NCI-H2081 (cell line): Measurements from ENCODE around the gene WWP2.
A peak's percentile ranks its signal among the peaks of the same experiment; 100 is the strongest.

ENCODE experiments used
- DNase-seq, 2 experiments: peaks; one replicate each; lab custom pipeline; 2025; lab: John Stamatoyannopoulos, UW

WWP2 gene

DNA sequence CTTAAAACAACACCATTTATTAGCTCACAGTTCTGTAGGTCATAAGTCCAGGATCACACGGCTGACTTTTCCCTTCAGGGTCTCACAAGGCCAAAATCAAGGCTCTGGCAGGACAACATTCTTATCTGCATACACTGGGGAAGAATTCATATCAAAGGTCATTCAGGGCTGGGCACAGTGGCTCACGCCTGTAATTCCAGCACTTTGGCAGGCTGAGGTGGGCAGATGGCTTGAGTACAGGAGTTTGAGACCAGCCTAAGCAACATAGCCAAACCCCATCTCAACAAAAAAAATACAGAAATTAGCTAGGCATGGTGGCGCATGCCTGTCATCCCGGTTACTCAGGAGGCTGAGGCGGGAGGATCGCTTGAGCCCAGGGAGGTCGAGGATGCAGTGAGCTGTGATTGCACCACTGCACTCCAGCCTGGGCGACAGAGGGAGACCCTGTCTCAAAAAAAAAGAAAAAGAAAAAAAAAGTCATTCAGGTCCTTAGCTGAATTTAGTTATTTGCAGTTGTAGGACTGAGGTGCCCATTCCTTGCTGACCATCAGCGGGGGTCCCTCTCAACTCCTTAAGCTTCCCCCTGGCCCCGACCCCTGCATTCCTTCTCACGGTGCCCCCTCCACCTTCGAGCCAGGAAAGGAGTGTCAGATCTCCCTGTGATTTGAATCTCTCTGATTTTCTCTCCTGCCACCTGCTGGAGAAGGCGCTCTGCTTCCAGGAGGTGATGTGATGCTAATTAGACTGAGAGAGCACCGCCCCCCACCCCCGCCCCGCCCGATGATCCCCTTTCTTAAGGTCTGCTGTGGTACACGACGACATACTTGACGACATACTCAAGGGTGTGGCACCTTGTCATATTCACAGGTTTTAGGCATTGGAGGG lies 97.2 kb downstream of the WWP2 start:
- DNase-seq = no peak

GRCh38 chr16:69860233-69861231 lies 98.4 kb downstream of the WWP2 start:
- DNase-seq = no peak

DNA sequence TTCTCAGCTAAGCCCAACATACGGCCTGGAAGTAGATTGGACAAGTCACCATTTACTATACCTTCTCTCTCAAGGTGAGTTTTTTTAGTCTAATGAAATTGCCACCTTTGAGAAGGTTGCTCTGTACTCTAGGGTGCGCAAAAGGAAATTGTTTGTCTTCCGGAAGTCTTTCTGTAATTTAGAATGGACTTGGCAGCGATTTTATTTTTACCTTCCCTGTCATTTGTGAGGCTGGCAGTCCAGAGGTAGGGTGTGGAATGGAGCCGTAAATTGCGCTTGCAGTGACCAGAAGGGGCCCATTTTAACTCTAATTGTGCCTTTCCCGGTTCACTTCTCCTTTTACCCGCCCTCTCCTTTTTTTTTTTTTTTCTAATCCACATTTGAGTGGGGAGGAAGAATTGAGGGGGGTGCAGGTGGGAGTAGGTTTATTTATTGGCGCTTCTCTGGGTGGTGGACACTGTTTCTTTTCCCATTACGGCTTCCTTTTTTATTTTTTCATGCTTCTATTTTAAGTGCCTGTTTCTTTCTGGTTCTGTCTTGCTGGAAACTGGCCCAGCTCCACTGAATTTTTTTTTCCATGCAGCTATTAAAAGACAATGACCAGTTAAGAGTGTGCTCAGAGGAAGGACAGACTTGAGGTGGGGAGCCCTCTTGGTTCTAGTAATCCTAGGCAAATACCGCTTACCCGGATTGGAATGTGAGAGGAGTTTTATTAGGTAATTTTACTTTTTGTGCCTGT lies 99.3 kb downstream of the WWP2 start:
- DNase-seq = peak; percentile 4 to 29

DNA sequence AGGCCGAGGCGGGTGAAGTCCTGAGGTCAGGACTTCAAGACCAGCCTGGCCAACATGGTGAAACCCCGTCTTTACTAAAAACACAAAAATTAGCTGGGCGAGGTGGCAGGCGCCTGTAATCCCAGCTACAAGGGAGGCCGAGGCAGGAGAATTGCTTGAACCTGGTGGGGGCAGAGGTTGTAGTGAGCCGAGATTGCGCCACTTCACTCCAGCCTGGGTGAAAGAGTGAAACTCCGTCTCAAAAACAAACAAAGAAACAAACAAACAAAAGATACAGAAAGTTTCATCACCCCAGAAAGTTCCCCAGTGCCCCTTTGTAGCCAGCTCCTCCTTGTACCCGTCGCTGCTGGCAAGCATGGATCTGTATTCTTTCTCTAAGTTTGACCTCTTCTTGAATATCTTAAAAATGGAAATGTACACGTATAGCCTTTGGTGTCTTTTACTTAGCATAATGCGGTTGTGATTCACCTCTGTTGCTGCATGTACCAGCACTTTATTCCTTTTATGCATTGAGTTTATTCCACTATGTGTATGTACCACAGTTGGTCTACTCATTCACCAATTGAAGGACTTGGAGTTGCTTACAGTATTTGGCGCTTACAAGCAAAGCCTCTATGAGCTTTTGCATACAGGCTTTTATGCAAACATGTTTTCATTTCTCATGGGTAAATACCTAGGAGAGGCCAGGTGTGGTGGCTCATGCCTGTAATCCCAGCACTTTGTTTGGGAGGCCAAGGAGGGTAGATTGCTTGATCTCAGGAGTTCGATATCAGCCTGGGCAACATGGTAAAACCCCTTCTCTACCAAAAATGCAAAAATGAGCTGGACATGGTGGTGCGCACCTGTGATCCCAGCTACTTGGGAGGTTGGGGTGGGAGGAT lies 101.5 kb downstream of the WWP2 start:
- DNase-seq = no peak

DNA sequence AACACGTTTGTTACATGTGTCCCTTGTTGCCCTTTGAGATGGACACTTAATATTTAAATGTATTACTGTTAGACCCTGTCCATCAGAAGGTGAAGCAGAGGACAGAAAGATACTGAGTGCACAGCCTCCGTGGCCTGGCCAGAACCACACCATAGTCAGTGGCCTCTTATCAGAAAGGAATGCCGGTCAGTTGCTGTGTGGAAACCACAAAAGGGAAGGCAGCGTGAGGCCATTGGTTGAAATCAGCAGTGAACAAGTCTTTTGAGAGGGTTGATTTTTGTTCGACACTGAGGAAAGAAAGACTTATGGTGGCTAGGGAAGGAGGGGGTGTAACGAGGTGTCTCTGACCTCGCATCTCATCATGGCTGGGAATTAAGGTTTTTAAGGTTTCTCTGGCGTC lies 103.6 kb downstream of the WWP2 start:
- no peak for DNase-seq

DNA sequence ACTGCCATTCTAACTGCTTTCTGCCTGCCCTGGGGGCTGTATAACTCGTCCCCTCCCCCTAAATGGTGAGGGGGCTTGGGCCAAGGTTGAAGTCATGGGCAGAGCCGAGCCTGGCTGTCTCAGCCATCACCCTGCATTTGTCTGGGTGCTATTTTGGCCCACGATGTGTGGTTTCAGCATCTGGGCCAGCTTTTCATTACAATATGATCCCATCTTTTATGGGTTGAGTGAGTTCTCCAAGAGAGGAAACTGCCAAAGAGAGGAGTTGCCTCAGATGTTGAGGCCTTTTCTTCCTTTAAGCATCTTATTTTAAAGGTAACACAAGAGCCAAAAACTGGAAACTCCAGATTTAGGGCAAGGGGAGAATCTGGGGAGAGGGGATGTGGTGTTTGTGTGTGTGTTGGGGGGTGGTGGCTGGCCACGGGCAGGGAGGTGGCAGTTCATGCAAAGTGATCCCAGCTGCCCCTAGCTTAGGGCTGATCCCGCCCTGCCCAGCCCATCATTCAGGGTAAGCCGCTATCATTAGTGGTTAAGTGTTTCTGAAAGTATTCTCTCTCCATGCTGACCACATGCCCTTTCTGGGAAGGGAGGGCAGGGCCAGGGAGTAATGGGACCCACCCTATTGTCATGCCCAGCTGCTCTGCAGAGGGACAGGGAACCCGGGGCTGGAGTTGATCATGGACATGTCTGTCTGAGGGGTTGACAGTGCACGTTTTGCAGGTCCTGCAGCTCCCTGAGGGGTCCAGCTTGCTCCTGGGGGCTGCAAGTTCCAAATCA lies 105.8 kb downstream of the WWP2 start:
- no peak for DNase-seq

DNA sequence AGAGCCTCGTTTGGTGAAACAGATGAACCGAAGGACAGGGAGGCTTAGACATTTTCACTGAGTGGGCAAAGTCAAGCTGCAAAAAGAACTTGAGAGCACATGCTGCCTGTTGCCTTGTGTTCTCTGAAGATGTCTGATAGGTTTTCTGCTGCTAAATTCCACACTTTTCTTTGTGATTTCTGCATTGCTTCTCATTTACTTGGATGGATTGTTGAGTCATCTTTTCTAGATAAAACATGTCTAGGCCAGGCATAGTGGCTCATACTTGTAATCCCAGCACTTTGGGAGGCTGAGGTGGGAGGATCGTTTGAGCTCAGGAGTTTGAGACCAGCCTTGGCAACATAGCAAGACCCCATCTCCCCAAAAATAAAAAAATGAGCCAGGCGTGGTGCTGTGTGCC lies 108.6 kb downstream of the WWP2 start:
- DNase-seq = no peak

DNA sequence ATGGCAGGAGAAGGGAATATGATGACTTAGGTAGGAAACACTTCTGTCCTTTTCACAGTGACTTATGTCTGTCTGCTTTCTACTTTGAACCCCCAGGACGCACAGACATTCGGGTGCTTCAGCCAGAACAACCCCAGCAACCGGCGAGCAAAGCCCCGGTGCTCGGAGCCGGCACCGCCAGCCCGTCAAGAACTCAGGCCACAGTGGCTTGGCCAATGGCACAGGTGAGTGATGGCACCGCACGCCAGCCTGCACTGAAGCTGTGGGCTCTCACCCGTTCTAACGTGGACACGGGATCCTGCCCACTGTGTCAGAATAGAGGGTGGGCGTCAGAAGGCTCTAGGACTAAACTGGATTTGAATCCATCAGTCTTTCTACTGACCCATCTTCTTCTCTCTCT lies 109.6 kb downstream of the WWP2 start:
- DNase-seq = no peak

- no peak for DNase-seq
These were observed 110.8 kb downstream of the WWP2 start for GRCh38 chr16:69872888-69873287.

DNA sequence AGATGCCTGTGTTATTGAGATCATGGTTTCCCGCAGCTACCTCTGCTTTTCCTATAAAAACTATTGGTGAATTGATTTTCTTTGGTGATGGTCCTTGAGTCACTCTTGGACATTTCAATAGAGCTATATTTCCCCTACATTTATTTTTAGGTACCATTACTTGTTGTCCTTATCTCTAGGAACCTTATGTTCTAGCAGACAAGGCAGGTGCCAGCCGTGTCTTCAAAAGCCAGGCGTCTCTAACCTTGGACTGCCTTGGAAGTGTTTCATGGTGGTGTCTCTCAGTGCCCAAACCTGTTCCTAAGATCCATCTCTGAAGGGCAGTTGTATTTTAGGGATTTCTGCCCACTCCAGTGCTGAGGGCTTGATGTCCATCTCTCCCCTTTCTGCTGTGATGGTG lies 111.7 kb downstream of the WWP2 start:
- no peak for DNase-seq

DNA sequence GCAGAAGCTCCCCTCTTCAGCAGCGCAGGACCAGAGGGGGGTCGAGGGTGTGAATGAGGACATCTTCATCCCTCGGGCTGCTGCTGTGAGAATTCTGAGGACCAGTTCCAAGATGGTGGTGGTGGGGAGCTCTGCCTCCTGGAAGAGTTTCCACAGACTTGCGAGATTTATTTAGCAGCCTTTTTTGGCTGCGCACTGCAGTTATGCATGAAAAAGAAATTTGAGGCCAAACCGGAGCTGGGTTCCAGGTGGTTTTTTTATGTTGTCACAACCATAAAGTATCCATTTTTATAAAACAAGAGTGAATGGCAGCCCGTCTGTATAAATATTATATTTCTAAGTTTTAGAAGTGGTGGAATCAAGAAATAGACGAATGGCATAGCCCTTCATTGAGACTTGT lies 112.1 kb downstream of the WWP2 start:
- DNase-seq = no peak

- peak in 1 of 2 experiments; percentile 10 for DNase-seq
These were observed 118.6 kb downstream of the WWP2 start for GRCh38 chr16:69880640-69881133.

DNA sequence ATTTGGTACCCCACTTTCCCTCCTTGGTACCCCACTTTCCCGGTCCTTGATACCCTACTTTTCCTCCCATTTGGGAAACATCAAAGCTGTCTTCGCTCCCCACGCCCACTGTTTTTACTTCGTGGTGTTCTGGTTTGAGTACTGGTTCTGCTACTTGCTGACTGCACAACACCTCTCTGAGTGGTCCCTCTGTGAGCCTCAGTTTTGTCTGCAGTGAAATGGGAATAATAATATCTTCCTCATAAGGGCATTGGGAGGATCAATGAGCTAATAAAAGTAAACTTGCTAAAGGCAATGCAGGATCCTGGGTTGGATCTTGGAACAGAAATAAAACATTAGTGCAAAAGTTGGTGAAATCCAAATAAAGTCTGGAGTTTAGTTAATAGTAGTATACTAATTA lies 119.0 kb downstream of the WWP2 start:
- no peak for DNase-seq

- DNase-seq = no peak
These were observed 121.6 kb downstream of the WWP2 start for GRCh38 chr16:69883744-69884143.

- DNase-seq = no peak
These were observed 123.6 kb downstream of the WWP2 start for GRCh38 chr16:69885722-69886121.

- DNase-seq = no peak
These were observed 124.6 kb downstream of the WWP2 start for GRCh38 chr16:69886726-69887125.

GRCh38 chr16:69888005-69888590 lies 126.0 kb downstream of the WWP2 start:
- DNase-seq = no peak

DNA sequence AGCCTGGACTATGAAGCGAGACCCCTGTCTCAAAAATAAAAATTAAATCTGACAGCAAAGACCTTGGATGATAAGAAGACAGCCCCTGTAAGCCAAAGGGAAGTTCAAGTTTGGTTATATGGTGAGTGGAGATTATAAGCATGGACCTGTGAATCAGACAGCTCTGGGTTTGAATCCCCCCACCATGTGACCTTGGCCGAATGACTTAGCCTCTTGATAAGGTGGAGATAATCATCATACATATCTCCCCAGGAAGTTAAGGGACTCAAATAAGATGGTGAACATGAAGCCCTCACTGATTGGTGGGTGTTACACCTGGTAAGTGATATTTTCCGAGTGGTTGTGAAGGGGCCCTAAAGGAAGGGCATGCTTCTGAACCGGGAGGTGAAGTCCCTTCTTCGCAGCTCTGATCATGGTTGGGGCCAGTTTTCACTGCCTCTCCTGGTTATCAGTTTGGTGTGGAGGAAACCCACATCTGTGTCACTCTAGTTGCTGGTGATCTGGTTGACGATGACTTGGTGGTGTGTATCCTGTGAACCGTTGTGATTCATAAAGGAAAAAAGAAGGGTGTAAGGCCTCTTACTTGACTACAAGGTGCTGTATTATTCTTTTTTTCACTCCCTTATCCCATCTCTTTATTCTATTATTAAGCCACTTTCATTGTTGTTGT lies 127.3 kb downstream of the WWP2 start:
- DNase-seq = no peak
